ENCODE measurements around the gene DLX5.
"Not testable (repeated sequence)": the region's sequence is repeated elsewhere in the genome, so short reads cannot be mapped to it uniquely, and the experiment has no call there.

Gene DLX5

DNA sequence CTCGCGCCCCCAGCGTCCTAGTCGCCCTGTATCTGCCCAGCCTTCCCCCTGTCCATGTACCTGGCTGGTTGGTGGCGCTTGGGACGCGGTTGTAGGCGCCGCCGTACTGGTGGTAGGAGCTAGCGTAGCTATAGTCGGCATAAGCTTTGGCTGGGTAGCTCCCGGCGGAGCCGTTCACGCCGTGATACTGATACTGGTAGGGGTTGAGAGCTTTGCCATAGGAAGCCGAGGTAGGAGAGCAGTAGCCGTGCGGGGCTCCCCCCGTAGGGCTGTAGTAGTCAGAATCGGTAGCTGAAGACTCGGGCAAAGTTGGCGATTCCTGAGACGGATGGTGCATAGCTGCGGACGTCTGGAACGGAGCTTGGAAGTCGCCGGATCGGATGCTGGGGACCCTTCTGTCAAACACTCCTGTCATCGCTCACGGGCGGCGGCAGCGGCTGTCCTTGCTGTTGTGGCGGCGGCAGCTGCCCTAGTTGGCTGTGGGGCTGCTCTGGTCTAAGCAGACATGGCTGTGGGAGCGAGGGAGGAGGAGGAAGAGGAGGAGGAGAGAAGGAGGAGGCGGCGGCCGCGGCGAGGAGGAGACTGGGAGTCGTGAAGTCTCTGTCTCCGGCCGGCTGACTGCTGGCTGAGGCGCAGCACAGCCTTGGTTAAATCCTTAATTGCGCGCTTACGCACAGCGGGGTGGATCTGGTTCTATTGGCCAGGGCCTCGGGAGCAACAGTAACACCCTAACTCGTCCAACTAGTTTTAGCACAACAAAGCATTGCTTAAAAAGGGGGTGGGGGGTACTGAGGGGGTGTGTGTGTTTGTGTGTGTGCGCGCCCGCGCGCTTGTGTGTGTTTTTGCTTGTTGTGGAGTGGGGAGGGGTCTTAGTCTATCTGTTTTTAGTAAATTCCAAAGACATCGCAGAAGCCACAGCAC, at the start of gene DLX5:
TSS of gene DLX5 (minus strand) at position 623 of the 921 bp plus-strand sequence. CDS start at position 415, 208 bp downstream.
- DNase-seq (ENCODE audit: low spot score), result no peak

- DNase-seq (ENCODE audit: low spot score), result not testable (repeated sequence)
These were observed 47.4 kb upstream of the DLX5 start for GRCh38 chr7:97072025-97072424.

- DNase-seq (ENCODE audit: low spot score), result peak; percentile 20
These were observed 40.4 kb upstream of the DLX5 start for GRCh38 chr7:97064972-97065587.

GRCh38 chr7:97064020-97064419, 39.4 kb upstream of the DLX5 start:
- DNase-seq (ENCODE audit: low spot score), result no peak

GRCh38 chr7:97043281-97043680, 18.6 kb upstream of the DLX5 start:
- DNase-seq (ENCODE audit: low spot score), result no peak

- DNase-seq (ENCODE audit: low spot score), result no peak
These were observed 14.9 kb upstream of the DLX5 start for GRCh38 chr7:97039374-97040065.

- not testable (repeated sequence) for DNase-seq (ENCODE audit: low spot score)
These were observed 9.7 kb upstream of the DLX5 start for GRCh38 chr7:97034213-97034852.

GRCh38 chr7:97027427-97028234, 3.0 kb upstream of the DLX5 start:
- peak; percentile 83 for DNase-seq (ENCODE audit: low spot score)

DNA sequence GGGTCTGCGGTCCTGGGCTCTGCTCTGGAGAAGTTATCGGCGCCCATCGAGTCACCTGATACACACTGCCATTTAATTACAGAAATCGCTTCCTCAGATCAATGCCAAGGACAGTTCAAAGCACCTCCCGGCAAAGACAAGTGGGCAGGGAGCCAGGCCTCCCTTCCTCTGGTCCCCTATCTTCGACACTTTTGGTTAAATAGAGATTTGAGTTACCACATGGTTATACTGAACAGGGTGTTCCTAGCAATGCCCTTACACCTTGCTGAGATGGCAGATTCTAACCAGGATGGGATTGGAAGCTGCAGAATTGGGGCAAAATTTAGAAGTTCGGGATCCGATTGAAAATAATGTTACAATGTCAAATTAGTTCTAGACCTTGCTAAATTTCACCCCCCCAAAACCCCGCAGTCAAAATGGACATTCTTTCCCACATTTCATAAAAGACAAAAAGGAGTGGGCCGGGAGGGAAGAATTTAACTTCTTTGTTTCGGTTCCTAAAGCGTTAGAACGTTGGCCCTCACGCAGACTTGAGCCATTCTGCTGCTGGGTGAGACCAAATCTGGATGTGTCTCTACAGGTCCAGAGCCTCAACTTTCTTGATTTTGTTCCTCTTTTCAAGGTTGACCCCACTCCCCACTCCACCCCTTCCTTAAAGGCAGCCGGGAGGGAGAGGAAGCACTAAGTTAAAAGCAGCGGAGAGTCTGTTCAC, 2.2 kb upstream of the DLX5 start:
- peak; percentile 60 for DNase-seq (ENCODE audit: low spot score)

GRCh38 chr7:97025983-97026714, 1.5 kb upstream of the DLX5 start:
- peak; percentile 60 for DNase-seq (ENCODE audit: low spot score)

- no peak for DNase-seq (ENCODE audit: low spot score)
These were observed 484 bp upstream of the DLX5 start for GRCh38 chr7:97025130-97025499.

DNA sequence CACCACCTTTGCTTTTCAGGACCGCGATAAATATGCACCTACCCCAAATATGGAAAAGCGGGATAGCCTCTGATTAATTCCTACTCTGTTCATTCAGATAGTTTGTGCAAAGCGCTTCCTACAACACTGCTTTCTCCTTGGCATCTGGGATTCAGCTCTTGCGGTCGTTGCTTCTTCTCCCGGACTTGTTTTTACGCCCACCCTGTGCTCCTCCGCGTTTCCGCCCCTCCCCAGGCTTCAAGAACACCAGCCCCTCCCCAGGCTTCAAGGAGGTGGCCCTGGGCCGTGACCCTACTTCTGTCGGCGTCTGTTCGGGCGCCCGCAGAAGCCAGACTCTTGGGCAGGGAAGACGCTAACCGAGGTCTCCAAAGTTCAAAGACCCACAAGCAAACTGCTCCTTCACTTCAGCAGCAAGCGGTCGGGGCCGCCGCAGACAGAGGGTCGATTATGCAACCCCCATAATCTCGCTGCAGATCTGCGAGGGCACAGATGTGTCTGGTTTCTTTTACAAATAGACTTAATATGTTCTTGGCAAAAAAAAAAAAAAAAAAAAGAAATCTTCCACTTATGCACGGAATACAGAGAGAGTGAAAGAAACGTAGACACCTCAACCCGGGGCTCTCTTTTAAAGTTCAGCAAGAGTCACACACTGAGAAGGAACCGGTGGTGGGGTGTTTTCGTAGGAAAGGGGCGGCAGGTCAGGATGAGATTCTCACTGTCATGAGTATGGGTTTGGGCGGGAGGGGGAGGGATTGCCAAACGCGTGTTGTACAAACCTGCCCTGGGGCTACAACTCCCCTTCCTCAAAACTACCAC, 1.9 kb downstream of the DLX5 start:
- DNase-seq (ENCODE audit: low spot score), result no peak

- DNase-seq (ENCODE audit: low spot score), result no peak
These were observed 2.7 kb downstream of the DLX5 start for GRCh38 chr7:97021747-97022490.

GRCh38 chr7:97020996-97021746, 3.5 kb downstream of the DLX5 start:
- DNase-seq (ENCODE audit: low spot score), result no peak

- DNase-seq (ENCODE audit: low spot score), result no peak
These were observed 4.0 kb downstream of the DLX5 start for GRCh38 chr7:97020601-97020995.

- no peak for DNase-seq (ENCODE audit: low spot score)
These were observed 4.9 kb downstream of the DLX5 start for GRCh38 chr7:97019710-97020225.

DNA sequence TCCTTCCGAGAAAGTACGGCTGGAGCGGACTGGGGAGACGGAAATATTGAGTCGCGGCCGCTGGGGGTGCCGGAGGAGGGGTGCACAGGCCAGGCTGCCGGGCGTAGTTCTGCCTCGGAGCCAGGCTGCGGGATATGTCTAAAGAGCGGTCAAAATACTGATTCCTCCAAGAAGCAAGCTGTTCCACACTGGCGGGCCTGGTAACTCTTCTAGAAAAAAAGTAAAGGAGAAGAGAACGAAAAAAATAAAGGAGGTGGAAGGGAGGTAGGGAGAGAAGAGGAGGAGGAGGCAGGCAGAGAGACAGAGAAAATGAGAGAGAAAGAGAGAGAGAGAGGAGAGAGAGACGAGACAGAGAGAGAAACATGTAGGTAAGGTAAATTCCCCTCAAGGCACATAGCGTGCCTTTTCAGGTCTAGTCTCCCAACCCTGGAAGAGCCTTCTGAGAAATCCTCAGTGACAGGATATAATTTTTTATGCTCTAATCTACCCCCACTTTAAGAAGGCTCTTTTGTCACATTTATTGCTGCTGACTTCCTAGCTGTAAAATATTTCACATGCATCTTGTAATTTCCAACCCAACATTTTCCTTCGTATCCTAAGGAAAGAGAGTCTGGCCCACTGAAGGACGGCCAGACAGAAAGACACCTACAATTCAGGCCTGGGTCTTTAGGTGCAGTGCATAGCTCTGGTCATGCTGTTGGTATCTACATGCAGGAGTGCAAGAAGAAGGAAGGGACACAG, 5.7 kb downstream of the DLX5 start:
- no peak for DNase-seq (ENCODE audit: low spot score)

Measured in globus pallidus (tissue), 1 donor.